Astrocyte (in vitro differentiated cells and primary cell): ENCODE measurements around the gene ADH1C. TPM values are rescaled to one million over a fixed set of nuclear protein-coding genes. Genes with fewer than 3 reads are reported as not detected.

Source experiments
- DNase-seq: peaks from one replicate; pipeline ENCODE4 v3.0.0-alpha.2; 2010; ENCODE audit warnings: low read depth
- FAIRE-seq: peaks from 2 replicates; lab custom pipeline; 2011; peaks lifted over from hg19 to GRCh38; lab: Jason Lieb, UNC
- H2AFZ ChIP-seq: 2 replicates; pipeline ENCODE4 v1.6.0; 2012; ENCODE audit warnings: low read depth, low read length, inconsistent platforms
- H3K27ac ChIP-seq: 2 replicates; pipeline ENCODE4 v1.5.1; 2011; ENCODE audit warnings: low read depth, low read length, inconsistent platforms
- H3K27me3 ChIP-seq: 2 replicates; pipeline ENCODE4 v1.6.0; 2011; ENCODE audit warnings: low read length, inconsistent platforms; ENCODE audit not compliant: insufficient read depth
- H3K36me3 ChIP-seq: 2 replicates; pipeline ENCODE4 v1.5.1; 2011; ENCODE audit warnings: low read length, inconsistent platforms; ENCODE audit not compliant: insufficient read depth
- H3K4me1 ChIP-seq: 2 replicates; pipeline ENCODE4 v1.5.1; 2011; ENCODE audit warnings: low read length, inconsistent platforms; ENCODE audit not compliant: insufficient read depth
- H3K4me2 ChIP-seq: 2 replicates; pipeline ENCODE4 v1.6.0; 2012; ENCODE audit warnings: low read length, inconsistent platforms
- H3K4me3 ChIP-seq: 2 replicates; pipeline ENCODE4 v1.5.1; 2011; ENCODE audit warnings: low read depth, mild to moderate bottlenecking, low read length, inconsistent platforms; ENCODE audit not compliant: insufficient read depth
- H3K79me2 ChIP-seq: 2 replicates; pipeline ENCODE4 v1.6.0; 2012; ENCODE audit warnings: mild to moderate bottlenecking, low read length, inconsistent platforms; ENCODE audit not compliant: insufficient read depth
- H3K9ac ChIP-seq: 2 replicates; pipeline ENCODE4 v1.6.0; 2012; ENCODE audit warnings: mild to moderate bottlenecking, low read length, inconsistent platforms
- H3K9me3 ChIP-seq: 2 replicates; pipeline ENCODE4 v1.5.1; 2012; ENCODE audit warnings: low read depth, mild to moderate bottlenecking, low read length, inconsistent platforms; ENCODE audit not compliant: insufficient read depth
- H4K20me1 ChIP-seq: 2 replicates; pipeline ENCODE4 v1.6.0; 2012; ENCODE audit warnings: low read length, inconsistent platforms; ENCODE audit not compliant: insufficient read depth
- H3K27ac Mint-ChIP-seq: one replicate; pipeline ENCODE4 v1.8.0; 2021; ENCODE audit warnings: mild to moderate bottlenecking, mixed read lengths; ENCODE audit not compliant: unreplicated experiment
- H3K27me3 Mint-ChIP-seq: one replicate; pipeline ENCODE4 v1.8.0; 2021; ENCODE audit warnings: low read depth, mixed read lengths; ENCODE audit not compliant: unreplicated experiment
- H3K36me3 Mint-ChIP-seq: one replicate; pipeline ENCODE4 v1.8.0; 2021; ENCODE audit warnings: low read depth, mixed read lengths; ENCODE audit not compliant: unreplicated experiment
- H3K4me1 Mint-ChIP-seq: one replicate; pipeline ENCODE4 v1.8.0; 2021; ENCODE audit warnings: low read depth, mixed read lengths; ENCODE audit not compliant: unreplicated experiment
- H3K4me3 Mint-ChIP-seq: one replicate; pipeline ENCODE4 v1.8.0; 2021; ENCODE audit warnings: mild to moderate bottlenecking, moderate library complexity, mixed read lengths; ENCODE audit not compliant: unreplicated experiment
- H3K9me3 Mint-ChIP-seq: one replicate; pipeline ENCODE4 v1.8.0; 2021; ENCODE audit warnings: mild to moderate bottlenecking, mixed read lengths; ENCODE audit not compliant: unreplicated experiment
- EZH2 ChIP-seq: IDR thresholded peaks from 2 replicates; pipeline ENCODE4 v1.6.1; 2012; ENCODE audit warnings: mild to moderate bottlenecking, low read length, inconsistent platforms; ENCODE audit not compliant: insufficient read depth
- total RNA-seq: library from RNA; stranded (reverse); gene quantifications from 2 replicates; pipeline ENCODE4 v1.2.1, GENCODE V29; 2021
- TF ChIP-seq, protein P1 (sequence below): IDR thresholded peaks from 2 replicates; pipeline ENCODE4 v1.5.1; 2011; ENCODE audit warnings: low read depth, mild to moderate bottlenecking, inconsistent platforms, low read length, moderate library complexity; ENCODE audit not compliant: insufficient read depth

The ADH1C gene
- total RNA-seq, 1 donor from 2014 or later, result not detected

DNA sequence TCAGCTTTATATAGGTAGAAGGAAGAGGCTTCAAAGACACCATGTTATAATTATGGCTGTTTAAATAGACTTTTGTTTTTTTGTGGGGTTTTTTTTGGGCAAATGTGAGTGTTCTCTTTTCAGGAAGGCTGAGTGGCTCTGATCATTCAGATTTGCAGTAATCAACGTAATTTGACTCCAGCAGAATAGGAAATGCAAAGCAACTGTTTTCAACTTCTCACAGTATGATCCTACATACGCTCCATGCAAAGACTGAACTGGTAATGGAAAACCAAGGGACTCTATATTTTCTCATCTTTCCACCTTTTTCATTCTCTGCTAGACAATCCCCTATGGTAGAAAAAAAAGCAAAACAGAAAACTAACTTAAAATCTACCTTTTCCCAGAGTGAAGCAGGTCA lies 42.2 kb downstream of the ADH1C start:
- H3K79me2 ChIP-seq, result no peaks in the 10 kb centered on the region
- no peak overlapping the region for H3K27ac ChIP-seq
- H3K27me3 ChIP-seq, result no peaks in the 10 kb centered on the region
- FAIRE-seq (no peak), DNase-seq (no peak)
- no peaks in the 10 kb centered on the region for H3K9me3 ChIP-seq
- H3K4me1 ChIP-seq, result no peaks in the 10 kb centered on the region
- Mint-ChIP-seq H3K4me1 (no peaks in the 10 kb centered on the region), H3K9me3 (no peaks in the 10 kb centered on the region), H3K27me3 (no peaks in the 10 kb centered on the region), H3K27ac (no peak overlapping the region), H3K36me3 (no peaks in the 10 kb centered on the region), H3K4me3 (no peak overlapping the region)
- H4K20me1 ChIP-seq, result no peaks in the 10 kb centered on the region
- H3K9ac ChIP-seq, result no peak overlapping the region
- no peak overlapping the region for H3K4me2 ChIP-seq
- TF ChIP-seq, protein P1, sequence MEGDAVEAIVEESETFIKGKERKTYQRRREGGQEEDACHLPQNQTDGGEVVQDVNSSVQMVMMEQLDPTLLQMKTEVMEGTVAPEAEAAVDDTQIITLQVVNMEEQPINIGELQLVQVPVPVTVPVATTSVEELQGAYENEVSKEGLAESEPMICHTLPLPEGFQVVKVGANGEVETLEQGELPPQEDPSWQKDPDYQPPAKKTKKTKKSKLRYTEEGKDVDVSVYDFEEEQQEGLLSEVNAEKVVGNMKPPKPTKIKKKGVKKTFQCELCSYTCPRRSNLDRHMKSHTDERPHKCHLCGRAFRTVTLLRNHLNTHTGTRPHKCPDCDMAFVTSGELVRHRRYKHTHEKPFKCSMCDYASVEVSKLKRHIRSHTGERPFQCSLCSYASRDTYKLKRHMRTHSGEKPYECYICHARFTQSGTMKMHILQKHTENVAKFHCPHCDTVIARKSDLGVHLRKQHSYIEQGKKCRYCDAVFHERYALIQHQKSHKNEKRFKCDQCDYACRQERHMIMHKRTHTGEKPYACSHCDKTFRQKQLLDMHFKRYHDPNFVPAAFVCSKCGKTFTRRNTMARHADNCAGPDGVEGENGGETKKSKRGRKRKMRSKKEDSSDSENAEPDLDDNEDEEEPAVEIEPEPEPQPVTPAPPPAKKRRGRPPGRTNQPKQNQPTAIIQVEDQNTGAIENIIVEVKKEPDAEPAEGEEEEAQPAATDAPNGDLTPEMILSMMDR, result no peak
- no peak for TF ChIP-seq EZH2
- H2AFZ ChIP-seq, result no peak overlapping the region
- no peaks in the 10 kb centered on the region for H3K36me3 ChIP-seq
- no peak overlapping the region for H3K4me3 ChIP-seq

DNA sequence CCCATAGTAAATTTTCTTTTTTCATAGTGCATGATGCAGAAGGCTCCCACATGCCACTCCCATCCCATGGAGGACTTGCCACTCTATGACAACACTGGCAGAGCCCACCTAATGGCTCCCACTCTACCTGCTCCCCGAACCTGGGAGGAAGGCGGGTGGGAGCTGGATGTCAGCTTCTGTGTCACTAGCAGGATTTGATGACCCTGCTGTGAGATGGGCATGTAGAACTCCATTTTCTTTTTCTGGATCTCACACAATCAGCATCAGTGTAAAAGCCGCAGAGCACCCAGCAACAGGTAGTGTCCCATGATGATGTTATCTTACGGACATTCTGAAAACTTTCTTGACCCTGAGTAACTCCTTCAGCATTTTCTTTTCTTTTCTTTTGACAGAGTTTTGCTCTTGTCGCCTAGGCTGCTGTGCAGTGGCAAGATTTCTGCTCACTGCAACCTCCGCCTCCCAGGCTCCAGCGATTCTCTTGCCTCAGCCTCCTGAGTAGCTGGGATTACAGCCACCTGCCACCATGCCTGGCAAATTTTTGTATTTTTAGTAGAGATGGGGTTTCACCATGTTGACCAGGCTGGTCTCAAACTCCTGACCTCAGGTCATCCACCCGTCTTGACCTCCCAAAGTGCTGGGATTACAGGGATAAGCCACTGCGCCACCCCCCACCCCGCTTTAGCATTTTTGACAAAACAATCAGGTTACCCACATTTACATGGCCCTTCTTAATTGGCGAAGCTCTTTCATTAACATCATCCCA lies 46.7 kb downstream of the ADH1C start:
- Mint-ChIP-seq H3K4me3 (no peak overlapping the region), H3K27ac (no peak overlapping the region), H3K36me3 (no peaks in the 10 kb centered on the region), H3K9me3 (no peaks in the 10 kb centered on the region), H3K4me1 (no peaks in the 10 kb centered on the region), H3K27me3 (no peaks in the 10 kb centered on the region)
- Histone ChIP-seq H3K4me1 (no peaks in the 10 kb centered on the region), H3K9ac (no peak overlapping the region), H3K9me3 (no peaks in the 10 kb centered on the region), H3K4me3 (no peak overlapping the region), H3K27ac (no peak overlapping the region), H3K36me3 (no peaks in the 10 kb centered on the region), H3K27me3 (no peaks in the 10 kb centered on the region), H3K4me2 (no peak overlapping the region), H2AFZ (no peak overlapping the region), H4K20me1 (no peaks in the 10 kb centered on the region), H3K79me2 (no peaks in the 10 kb centered on the region)
- TF ChIP-seq EZH2, result no peak
- TF ChIP-seq, protein P1, result no peak
- no peak for FAIRE-seq
- no peak for DNase-seq
